D341Med (cell line): Measurements from ENCODE around the gene MANF.
"Not testable (repeated sequence)": the region's sequence is repeated elsewhere in the genome, so short reads cannot be mapped to it uniquely, and the experiment has no call there.

Source experiments
- DNase-seq: peaks from one replicate; pipeline ENCODE4 v3.0.0; 2012; ENCODE audit warnings: low spot score

Gene MANF

GRCh38 chr3:51373658-51374421, 11.3 kb upstream of the MANF start:
- DNase-seq = no peak

- no peak for DNase-seq
These were observed 10.6 kb upstream of the MANF start for GRCh38 chr3:51374456-51374855.

- no peak for DNase-seq
These were observed 10.0 kb upstream of the MANF start for GRCh38 chr3:51375136-51375535.

GRCh38 chr3:51375571-51375970, 9.5 kb upstream of the MANF start:
- DNase-seq = no peak

GRCh38 chr3:51378065-51378464, 7.0 kb upstream of the MANF start:
- DNase-seq = no peak

- DNase-seq = no peak
These were observed 6.4 kb upstream of the MANF start for GRCh38 chr3:51378726-51379125.

GRCh38 chr3:51379301-51379700, 5.8 kb upstream of the MANF start:
- peak; percentile 42 for DNase-seq

GRCh38 chr3:51379746-51380455, 5.2 kb upstream of the MANF start:
- DNase-seq = no peak

- DNase-seq = no peak
These were observed 4.3 kb upstream of the MANF start for GRCh38 chr3:51380601-51381332.

GRCh38 chr3:51381333-51381705, 3.8 kb upstream of the MANF start:
- DNase-seq = no peak

- no peak for DNase-seq
These were observed 2.9 kb upstream of the MANF start for GRCh38 chr3:51382076-51382745.

GRCh38 chr3:51382947-51383578, 2.0 kb upstream of the MANF start:
- DNase-seq = no peak

GRCh38 chr3:51384055-51384725, 901 bp upstream of the MANF start:
- DNase-seq = peak; percentile 62

GRCh38 chr3:51385621-51386091, 565 bp downstream of the MANF start:
- peak; percentile 42 for DNase-seq

- no peak for DNase-seq
These were observed 1.2 kb downstream of the MANF start for GRCh38 chr3:51386159-51386851.

GRCh38 chr3:51386852-51387229, 1.8 kb downstream of the MANF start:
- DNase-seq = no peak

GRCh38 chr3:51387281-51387680, 2.2 kb downstream of the MANF start:
- DNase-seq = not testable (repeated sequence)

GRCh38 chr3:51388286-51389029, 3.4 kb downstream of the MANF start:
- no peak for DNase-seq

- DNase-seq = peak; percentile 78
These were observed 4.5 kb downstream of the MANF start for GRCh38 chr3:51389423-51390183.
